GM21423 (cell line): ENCODE measurements around the gene KIF23.

Experiments used
- ATAC-seq: cut with Tn5 transposase; IDR thresholded peaks from one replicate; pipeline ENCODE4 v1.9.1; 2021; ENCODE audit warnings: mild to moderate bottlenecking, moderate library complexity; ENCODE audit not compliant: unreplicated experiment

The KIF23 gene

GRCh38 chr15:69394556-69395282 is 19.4 kb upstream of the KIF23 start:
- ATAC-seq = no peak

- ATAC-seq = no peak
These were observed 18.7 kb upstream of the KIF23 start for GRCh38 chr15:69395460-69395859.

- ATAC-seq = no peak
These were observed 18.2 kb upstream of the KIF23 start for GRCh38 chr15:69395991-69396390.

- ATAC-seq = no peak
These were observed 15.7 kb upstream of the KIF23 start for GRCh38 chr15:69398491-69398891.

GRCh38 chr15:69400850-69401249 is 13.3 kb upstream of the KIF23 start:
- no peak for ATAC-seq

- no peak for ATAC-seq
These were observed 11.3 kb upstream of the KIF23 start for GRCh38 chr15:69402816-69403215.

- no peak for ATAC-seq
These were observed 10.6 kb upstream of the KIF23 start for GRCh38 chr15:69403594-69403993.

GRCh38 chr15:69405110-69405509 is 9.0 kb upstream of the KIF23 start:
- ATAC-seq = no peak

GRCh38 chr15:69407719-69408400 is 6.3 kb upstream of the KIF23 start:
- no peak for ATAC-seq

- no peak for ATAC-seq
These were observed 5.3 kb upstream of the KIF23 start for GRCh38 chr15:69408841-69409240.

- no peak for ATAC-seq
These were observed 3.8 kb upstream of the KIF23 start for GRCh38 chr15:69410248-69410874.

GRCh38 chr15:69412274-69412673 is 1.9 kb upstream of the KIF23 start:
- no peak for ATAC-seq

- no peak for ATAC-seq
These were observed 1.4 kb upstream of the KIF23 start for GRCh38 chr15:69412701-69413100.

GRCh38 chr15:69414701-69415167 is 585 bp downstream of the KIF23 start:
- ATAC-seq = peak; percentile 26

GRCh38 chr15:69415381-69415780 is 1.2 kb downstream of the KIF23 start:
- ATAC-seq = no peak

GRCh38 chr15:69417581-69417980 is 3.4 kb downstream of the KIF23 start:
- no peak for ATAC-seq

GRCh38 chr15:69421498-69421897 is 7.3 kb downstream of the KIF23 start:
- no peak for ATAC-seq

- ATAC-seq = no peak
These were observed 8.3 kb downstream of the KIF23 start for GRCh38 chr15:69422336-69422895.

- no peak for ATAC-seq
These were observed 9.9 kb downstream of the KIF23 start for GRCh38 chr15:69424001-69424400.

GRCh38 chr15:69424748-69425413 is 10.7 kb downstream of the KIF23 start:
- no peak for ATAC-seq

GRCh38 chr15:69433831-69434230 is 19.7 kb downstream of the KIF23 start:
- no peak for ATAC-seq
